Measurements from ENCODE around the gene EIF3K. TPM values are rescaled to one million over a fixed set of nuclear protein-coding genes. Genes with fewer than 3 reads are reported as not detected.
A peak's percentile ranks its signal among the peaks of the same experiment; 100 is the strongest.

EIF3K gene
- polyA plus RNA-seq, 6 donors from 2014 or later = 307 to 347 (median 330) TPM

DNA sequence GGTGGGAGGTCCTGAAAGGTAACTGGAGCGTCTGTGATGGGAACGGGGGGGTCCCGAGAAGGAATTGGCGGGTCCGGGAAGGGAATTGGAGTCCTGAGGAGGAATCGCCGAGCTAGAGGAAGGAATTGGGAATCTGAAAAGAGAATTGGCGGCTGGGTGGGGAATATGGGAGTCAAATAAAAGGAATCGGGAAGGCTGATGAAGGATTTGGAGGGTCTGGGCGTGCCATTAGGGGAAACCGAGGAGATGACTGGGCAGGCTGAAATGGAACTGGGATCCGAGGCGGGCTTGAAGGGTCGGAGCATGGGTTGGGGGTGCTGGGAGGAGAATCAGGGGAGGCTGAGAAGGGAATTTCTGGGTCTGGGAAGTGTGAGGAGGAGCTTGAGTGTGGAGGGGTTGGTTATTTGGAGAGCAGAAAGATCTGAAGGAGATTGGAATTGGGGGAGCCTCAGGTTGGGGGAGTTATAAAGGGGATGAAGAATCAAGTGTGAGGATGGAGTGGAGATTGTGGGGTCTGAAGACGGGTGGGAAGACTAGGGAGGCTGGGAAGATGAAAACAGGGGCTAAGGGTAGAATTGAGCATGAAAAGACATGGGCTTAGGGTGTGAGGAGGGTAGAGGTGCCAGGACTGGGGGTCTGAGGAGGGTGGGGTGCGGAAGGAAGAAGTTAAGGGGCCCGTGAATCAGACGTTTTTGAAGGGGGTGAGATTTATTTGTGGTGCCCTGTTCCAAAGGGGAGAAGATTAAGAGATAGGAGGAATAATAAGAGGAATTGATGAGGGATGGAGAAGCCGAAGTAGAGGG is 29.2 kb downstream of the EIF3K start:
- peak overlapping the region; percentile 26 to 93 (median 75) for H3K27ac Mint-ChIP-seq
- H3K27me3 Mint-ChIP-seq = no peaks in the 10 kb centered on the region
- H3K4me1 Mint-ChIP-seq = peaks cover 25 to 43% (median 39%) of the 10 kb centered on the region in 3 donors
- H3K9me3 Mint-ChIP-seq = no peaks in the 10 kb centered on the region
- DNase-seq = no peak
- ATAC-seq (ENCODE audit: low read depth in 2 of 2) = no peak
- H3K4me3 Mint-ChIP-seq = peak overlapping the region; percentile 87 to 99 (median 94)
- no peaks in the 10 kb centered on the region for H3K36me3 Mint-ChIP-seq

DNA sequence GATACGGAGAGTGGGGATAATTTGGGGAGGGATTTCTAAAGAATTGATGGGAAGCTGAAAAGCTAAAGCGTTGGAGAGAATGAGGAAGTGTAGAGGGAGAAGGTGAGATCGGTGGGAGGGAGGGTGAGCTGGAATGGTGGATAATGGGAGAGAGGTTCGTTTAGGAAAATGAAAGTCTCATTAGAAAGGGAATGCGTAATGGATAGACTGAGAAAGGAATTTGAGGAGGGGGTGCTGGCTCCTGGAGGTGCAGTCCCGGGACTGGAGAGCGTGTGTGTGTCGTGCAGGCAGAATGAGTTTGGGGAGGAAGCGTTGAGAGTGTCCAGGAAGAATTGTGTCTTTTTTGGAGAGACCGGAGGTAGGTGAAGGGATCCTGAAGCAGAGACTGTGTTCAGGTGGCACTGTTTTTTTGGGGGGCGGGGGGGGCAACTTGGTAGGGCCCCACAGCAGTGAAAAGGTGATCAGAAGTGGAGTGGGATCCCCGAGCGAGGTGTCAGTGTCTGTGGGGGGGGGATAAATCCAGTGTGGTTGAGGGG is 29.8 kb downstream of the EIF3K start:
- DNase-seq (no peak), ATAC-seq (ENCODE audit: low read depth in 2 of 2) (no peak)
- peaks cover 25 to 47% (median 45%) of the 10 kb centered on the region in 3 donors for H3K4me1 Mint-ChIP-seq
- H3K9me3 Mint-ChIP-seq = no peaks in the 10 kb centered on the region
- peak overlapping the region; percentile 87 to 99 (median 94) for H3K4me3 Mint-ChIP-seq
- peak overlapping the region in 5 of 6 donors; percentile 12 to 87 (median 40) for H3K27ac Mint-ChIP-seq
- H3K27me3 Mint-ChIP-seq = no peaks in the 10 kb centered on the region
- H3K36me3 Mint-ChIP-seq = no peaks in the 10 kb centered on the region

DNA sequence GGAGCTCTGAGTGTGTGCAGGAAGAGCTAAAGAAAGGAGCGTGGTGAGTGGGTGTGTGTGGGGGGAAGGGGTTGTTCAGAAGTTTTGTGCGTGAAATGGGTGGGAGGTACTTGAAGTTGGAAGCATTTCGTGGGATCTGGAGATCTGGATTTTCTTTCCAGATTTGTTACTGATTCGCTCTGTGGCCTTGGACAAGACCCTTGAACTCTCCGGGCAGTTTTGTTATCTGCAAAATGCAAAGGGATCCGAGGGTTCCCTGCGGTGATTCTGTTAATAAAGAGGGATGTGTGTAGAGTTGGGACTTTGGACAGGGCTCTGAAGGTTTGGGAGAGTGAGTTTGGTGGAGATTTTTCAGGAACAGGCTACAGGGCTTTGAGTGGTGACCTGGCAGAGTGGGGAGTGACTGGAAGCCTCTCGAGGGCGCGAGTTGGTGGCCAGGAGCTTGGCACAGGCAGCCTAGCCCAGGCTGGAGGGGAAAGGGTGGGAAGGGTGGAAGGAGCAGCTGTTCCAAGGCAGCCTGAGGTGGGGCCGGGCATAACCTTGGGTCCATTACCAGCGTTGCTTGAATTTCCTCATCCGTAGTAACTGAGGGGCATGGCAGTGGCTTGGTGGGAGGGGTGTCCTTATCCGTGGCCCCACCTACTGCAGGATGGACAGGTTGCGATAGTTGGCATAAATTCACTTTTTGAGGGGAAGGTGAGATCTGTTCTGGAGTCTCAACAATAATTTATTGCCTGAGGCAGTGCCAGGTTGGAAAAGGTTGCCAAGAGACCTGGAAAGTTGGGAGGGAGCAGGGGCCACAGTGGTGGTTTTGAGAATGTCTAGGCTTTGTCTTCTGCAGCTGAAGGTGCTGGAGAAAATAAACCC is 30.6 kb downstream of the EIF3K start:
- Mint-ChIP-seq H3K4me1 (peaks cover 25 to 51% (median 45%) of the 10 kb centered on the region in 3 donors), H3K9me3 (no peaks in the 10 kb centered on the region), H3K27me3 (no peaks in the 10 kb centered on the region), H3K4me3 (peak overlapping the region; percentile 77 to 99 (median 94)), H3K36me3 (no peaks in the 10 kb centered on the region), H3K27ac (peak overlapping the region in 5 of 6 donors; percentile 3 to 80 (median 56))
- ATAC-seq (ENCODE audit: low read depth in 2 of 2) = no peak
- no peak for DNase-seq

DNA sequence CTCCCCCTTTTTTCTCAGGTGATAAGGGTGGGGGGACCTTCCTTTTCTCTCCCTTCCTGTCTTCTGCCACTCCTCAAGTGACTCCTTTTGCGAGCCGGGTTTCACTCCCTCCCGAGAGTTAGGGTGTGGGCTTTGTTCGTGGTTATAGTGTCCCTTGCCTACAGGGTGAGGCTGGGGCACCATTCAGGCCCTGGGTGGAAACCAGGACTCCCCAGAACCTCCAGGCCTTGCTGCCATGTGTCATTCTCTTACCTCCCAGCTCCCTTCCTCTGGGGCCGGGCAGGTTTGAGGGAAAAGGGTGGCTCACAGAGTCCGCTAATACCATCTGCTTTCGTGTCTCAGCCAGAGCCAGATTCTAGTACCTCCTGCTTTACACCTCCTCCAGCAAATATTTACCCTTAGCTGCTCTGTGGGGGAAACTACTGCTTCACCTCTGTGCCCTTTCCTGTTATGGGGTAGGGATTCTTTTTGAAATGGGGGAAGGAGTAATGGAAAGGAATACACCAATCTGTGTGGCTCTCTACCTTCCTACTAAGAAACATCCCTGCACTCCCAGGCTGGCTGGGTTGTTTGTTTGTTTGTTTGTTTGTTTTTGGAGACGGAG is 31.3 kb downstream of the EIF3K start:
- no peaks in the 10 kb centered on the region for H3K27me3 Mint-ChIP-seq
- no peaks in the 10 kb centered on the region for H3K9me3 Mint-ChIP-seq
- DNase-seq = no peak
- H3K36me3 Mint-ChIP-seq = no peaks in the 10 kb centered on the region
- no peak for ATAC-seq (ENCODE audit: low read depth in 2 of 2)
- H3K4me1 Mint-ChIP-seq = peaks cover 26 to 58% (median 51%) of the 10 kb centered on the region in 3 donors
- peak overlapping the region in 1 of 6 donors; percentile 54 for H3K27ac Mint-ChIP-seq
- peak overlapping the region; percentile 19 to 99 (median 94) for H3K4me3 Mint-ChIP-seq

DNA sequence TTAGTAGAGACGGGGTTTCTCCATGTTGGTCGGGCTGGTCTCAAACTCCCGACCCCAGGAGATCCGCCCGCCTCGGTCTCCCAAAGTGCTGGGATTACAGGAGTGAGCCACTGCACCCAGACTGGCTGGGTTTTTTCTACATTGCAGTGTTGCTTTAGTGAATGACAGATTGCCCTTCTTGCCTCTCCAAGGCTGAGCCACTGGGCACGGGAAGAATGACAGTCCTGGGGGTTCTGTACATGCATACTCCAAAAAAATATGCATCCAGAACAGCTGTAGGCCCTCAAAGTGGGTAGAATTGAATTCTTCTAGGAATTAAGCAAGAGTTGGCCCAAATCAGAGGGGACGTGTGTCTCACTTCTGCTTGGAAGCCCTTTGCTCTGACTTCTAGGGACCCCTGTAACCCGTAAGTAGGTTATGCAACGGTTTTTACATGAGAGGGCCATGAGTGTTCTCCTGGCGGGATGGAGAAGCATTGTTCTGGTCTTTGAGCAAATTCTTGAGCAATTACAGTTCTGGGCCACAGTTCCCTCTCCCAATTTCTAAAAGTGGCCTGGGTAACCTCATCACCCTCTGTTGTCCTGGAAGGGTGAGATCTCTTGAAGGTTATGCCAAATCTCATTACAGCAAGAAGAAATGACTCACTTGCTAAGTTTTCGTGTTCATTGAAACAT is 32.1 kb downstream of the EIF3K start:
- ATAC-seq (ENCODE audit: low read depth in 2 of 2) = no peak
- no peaks in the 10 kb centered on the region for H3K27me3 Mint-ChIP-seq
- H3K4me1 Mint-ChIP-seq = peaks cover 33 to 66% (median 58%) of the 10 kb centered on the region in 3 donors
- H3K27ac Mint-ChIP-seq = peak overlapping the region in 2 of 6 donors; percentile 6 to 34
- no peaks in the 10 kb centered on the region for H3K36me3 Mint-ChIP-seq
- no peaks in the 10 kb centered on the region for H3K9me3 Mint-ChIP-seq
- DNase-seq = no peak
- H3K4me3 Mint-ChIP-seq = peak overlapping the region in 4 of 8 donors; percentile 65 to 99 (median 91)

DNA sequence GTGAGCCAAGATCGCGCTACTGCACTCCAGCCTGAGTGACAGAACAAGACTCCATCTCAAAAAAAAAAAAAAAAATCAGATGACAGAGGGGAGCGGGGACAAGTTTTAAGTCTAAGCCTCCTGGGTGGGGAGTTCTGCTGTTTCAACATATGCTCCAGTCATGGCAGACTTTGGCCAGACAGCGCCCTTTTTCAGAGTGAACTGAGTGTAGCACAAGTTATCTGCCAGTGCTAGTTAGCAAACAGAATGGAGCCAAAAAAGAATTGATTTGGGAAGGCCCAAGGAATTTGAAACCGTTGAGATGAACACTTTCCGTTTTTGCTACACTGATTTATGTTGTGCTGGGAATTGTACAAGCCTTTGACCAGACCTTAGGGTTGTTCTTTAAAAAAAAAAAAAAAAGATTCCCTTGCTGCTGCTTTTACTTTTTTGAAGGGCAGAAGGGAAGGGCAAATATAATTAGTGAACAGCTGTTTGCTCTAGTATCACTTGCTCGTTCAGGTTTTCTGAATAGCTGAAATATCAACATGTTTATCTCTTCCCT is 34.1 kb downstream of the EIF3K start:
- Mint-ChIP-seq H3K27ac (peak overlapping the region in 3 of 6 donors; percentile 2 to 83 (median 47)), H3K4me3 (peak overlapping the region in 1 of 8 donors; percentile 54), H3K27me3 (no peaks in the 10 kb centered on the region), H3K36me3 (no peaks in the 10 kb centered on the region), H3K9me3 (no peaks in the 10 kb centered on the region), H3K4me1 (peaks cover 37 to 75% (median 72%) of the 10 kb centered on the region in 3 donors)
- DNase-seq (no peak), ATAC-seq (ENCODE audit: low read depth in 2 of 2) (no peak)

DNA sequence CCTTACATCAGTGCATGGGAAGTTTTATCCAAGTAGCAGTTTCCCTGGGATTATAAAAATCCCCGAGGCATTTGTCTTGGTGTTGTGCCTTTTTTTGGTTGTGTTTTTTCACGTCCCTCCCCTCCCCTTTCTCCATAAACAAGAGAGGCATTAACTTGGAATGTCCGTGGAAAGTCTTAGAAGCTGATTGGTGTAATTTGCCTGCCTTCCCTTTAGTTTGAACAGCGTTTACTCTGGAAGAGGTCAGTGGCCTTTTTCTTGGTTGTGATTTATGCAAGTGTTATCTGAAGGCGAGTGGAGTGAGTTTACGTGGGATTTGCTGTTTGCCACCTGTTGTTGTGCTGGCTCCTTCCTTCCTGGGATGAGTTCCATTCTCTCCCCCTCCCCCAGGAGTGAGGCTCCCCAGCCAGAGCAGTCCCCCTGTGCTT is 35.7 kb downstream of the EIF3K start:
- ATAC-seq (ENCODE audit: low read depth in 2 of 2) = no peak
- Mint-ChIP-seq H3K9me3 (no peaks in the 10 kb centered on the region), H3K27ac (peak overlapping the region in 2 of 6 donors; percentile 67 to 88), H3K27me3 (no peaks in the 10 kb centered on the region), H3K4me1 (peaks cover 25 to 65% (median 61%) of the 10 kb centered on the region in 3 donors), H3K4me3 (no peak overlapping the region), H3K36me3 (no peaks in the 10 kb centered on the region)
- DNase-seq = no peak

DNA sequence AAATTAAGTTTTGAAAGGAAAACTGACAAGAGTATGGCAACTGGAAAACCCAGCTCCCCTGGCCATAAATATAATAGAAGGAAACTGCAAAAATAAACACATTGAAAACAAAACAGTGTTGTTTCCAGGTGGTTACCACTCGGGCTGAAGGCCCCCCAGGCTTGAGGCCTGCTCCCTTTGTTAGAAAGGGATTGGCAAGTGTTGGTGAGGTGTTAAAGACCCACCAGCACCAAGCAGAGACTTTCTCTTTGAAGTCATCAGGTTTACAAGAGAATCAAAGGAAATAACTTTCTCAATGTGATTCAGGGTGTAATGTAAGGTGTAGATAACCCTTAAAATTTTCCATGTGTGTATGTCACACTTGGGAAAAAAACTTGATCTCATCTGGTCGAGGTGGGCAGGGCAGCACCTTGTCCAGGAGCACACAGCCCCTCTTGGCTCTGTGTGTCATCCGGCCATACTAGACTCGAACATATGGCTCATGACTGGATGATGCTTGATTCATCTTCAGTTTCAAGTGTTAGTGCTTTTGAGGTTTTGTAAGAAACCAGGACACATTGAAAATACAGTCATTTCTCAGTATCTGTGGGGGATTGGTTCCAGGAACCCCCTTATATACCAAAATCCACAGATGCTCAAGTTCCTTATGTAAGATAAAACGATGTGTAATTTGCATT is 36.3 kb downstream of the EIF3K start:
- ATAC-seq (ENCODE audit: low read depth in 2 of 2) (no peak), DNase-seq (no peak)
- H3K4me3 Mint-ChIP-seq = no peak overlapping the region
- H3K4me1 Mint-ChIP-seq = peaks cover 23 to 64% (median 55%) of the 10 kb centered on the region in 3 donors
- peak overlapping the region in 4 of 6 donors; percentile 42 to 83 (median 72) for H3K27ac Mint-ChIP-seq
- no peaks in the 10 kb centered on the region for H3K9me3 Mint-ChIP-seq
- no peaks in the 10 kb centered on the region for H3K27me3 Mint-ChIP-seq
- no peaks in the 10 kb centered on the region for H3K36me3 Mint-ChIP-seq

DNA sequence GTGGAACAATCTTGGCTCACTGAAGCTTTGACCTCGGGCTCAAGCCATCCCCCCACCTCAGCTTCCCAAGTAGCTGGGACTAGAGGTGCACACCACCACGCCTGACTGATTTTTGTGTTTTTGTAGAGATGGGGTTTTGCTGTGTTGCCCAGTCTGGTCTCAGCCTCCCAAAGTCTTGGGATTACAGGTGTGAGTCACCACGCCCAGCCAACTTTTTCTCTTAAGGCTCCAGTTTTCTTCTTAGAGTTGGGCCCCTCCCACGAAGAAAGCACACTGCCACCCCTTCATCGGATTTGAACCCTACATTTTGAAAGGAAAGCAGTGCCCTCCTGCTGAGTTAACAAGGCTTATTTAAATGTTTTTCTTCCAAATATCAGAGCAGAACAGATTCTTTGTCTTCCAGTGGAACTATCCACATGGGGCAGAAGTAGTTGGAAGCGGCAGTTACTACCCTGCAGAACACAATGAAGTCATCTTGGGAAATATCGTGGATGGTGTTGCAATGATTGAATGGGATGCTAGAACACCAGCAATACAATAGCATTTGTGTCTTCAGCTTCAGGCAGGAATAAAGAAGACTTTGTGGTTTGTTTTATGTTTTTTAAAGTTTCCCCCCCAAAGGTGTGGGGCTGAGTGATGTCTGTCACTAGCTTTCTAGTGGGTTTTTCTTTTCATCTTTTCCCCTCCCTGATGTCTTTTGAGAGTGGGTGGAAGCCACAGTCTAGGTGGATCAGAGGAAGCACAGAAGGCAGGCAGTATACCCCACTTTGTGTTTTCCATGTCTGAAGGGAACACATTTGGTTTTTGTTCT is 37.4 kb downstream of the EIF3K start:
- Mint-ChIP-seq H3K27ac (peak overlapping the region in 4 of 6 donors; percentile 9 to 90 (median 50)), H3K4me1 (peaks cover 30 to 59% (median 47%) of the 10 kb centered on the region in 3 donors), H3K9me3 (no peaks in the 10 kb centered on the region), H3K4me3 (no peak overlapping the region), H3K36me3 (no peaks in the 10 kb centered on the region), H3K27me3 (no peaks in the 10 kb centered on the region)
- ATAC-seq (ENCODE audit: low read depth in 2 of 2) (no peak), DNase-seq (no peak)

DNA sequence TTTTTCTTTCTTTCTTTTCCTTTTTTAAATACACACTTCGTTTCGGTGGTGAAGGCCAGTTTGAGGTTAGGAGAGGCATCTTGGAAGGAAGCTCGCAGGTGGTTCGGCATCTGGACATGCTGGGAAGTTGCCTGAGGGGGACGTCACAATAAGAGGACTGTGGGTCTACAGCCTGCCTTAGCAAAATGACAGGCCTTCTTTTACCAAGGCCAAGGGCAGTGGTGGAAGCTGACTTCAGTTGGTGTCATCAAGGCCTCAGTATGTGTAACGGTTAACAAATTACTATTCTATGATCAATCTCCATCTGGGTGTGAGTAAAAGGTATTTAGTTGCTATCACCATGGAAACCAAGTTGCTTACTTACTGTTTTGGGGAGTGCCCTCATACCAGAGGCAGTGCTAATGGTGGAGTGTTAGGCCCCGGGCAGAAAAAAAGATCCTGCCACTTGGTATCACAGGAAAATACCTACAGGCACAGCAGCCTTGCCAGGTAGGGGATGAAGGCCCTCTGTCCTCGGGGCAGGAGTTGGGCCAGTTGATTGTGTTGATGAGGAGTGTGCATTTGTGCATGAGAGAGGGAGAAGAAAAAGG is 38.7 kb downstream of the EIF3K start:
- H3K36me3 Mint-ChIP-seq = no peaks in the 10 kb centered on the region
- ATAC-seq (ENCODE audit: low read depth in 2 of 2) (peak in 1 of 2 donors; percentile 10), DNase-seq (no peak)
- H3K27ac Mint-ChIP-seq = peak overlapping the region in 4 of 6 donors; percentile 26 to 92 (median 72)
- no peak overlapping the region for H3K4me3 Mint-ChIP-seq
- H3K4me1 Mint-ChIP-seq = peaks cover 30 to 66% (median 47%) of the 10 kb centered on the region in 3 donors
- no peaks in the 10 kb centered on the region for H3K9me3 Mint-ChIP-seq
- no peaks in the 10 kb centered on the region for H3K27me3 Mint-ChIP-seq

Measured in naive B cell (primary cell).